Cortex of kidney (tissue), 1 donor: ENCODE data around the gene PNLIPRP3.
"Not testable (repeated sequence)": the region's sequence is repeated elsewhere in the genome, so short reads cannot be mapped to it uniquely, and the experiment has no call there.

Experiments
- DNase-seq: peaks from one replicate; lab custom pipeline; 2025; lab: John Stamatoyannopoulos, UW

PNLIPRP3 gene

GRCh38 chr10:116427671-116428070, at the start of gene PNLIPRP3:
Gene PNLIPRP3 (plus strand): TSS chr10:116427847. CDS start chr10:116428013, 166 bp downstream.
- DNase-seq, result no peak

GRCh38 chr10:116382290-116382689, 45.4 kb upstream of the PNLIPRP3 start:
- no peak for DNase-seq

- DNase-seq, result no peak
Observed at GRCh38 chr10:116385311-116385710, 42.3 kb upstream of the PNLIPRP3 start.

GRCh38 chr10:116385994-116386809, 41.4 kb upstream of the PNLIPRP3 start:
- no peak for DNase-seq

- DNase-seq, result not testable (repeated sequence)
Observed at GRCh38 chr10:116393246-116393831, 34.3 kb upstream of the PNLIPRP3 start.

- DNase-seq, result no peak
Observed at GRCh38 chr10:116395223-116395985, 32.2 kb upstream of the PNLIPRP3 start.

GRCh38 chr10:116398224-116398623, 29.4 kb upstream of the PNLIPRP3 start:
- DNase-seq, result no peak

- DNase-seq, result no peak
Observed at GRCh38 chr10:116402858-116403257, 24.8 kb upstream of the PNLIPRP3 start.

GRCh38 chr10:116403740-116404250, 23.9 kb upstream of the PNLIPRP3 start:
- no peak for DNase-seq

- no peak for DNase-seq
Observed at GRCh38 chr10:116408719-116409118, 18.9 kb upstream of the PNLIPRP3 start.

GRCh38 chr10:116410351-116410750, 17.3 kb upstream of the PNLIPRP3 start:
- DNase-seq, result no peak

- no peak for DNase-seq
Observed at GRCh38 chr10:116417821-116418220, 9.8 kb upstream of the PNLIPRP3 start.

- no peak for DNase-seq
Observed at GRCh38 chr10:116418389-116418788, 9.3 kb upstream of the PNLIPRP3 start.

GRCh38 chr10:116421815-116422214, 5.8 kb upstream of the PNLIPRP3 start:
- DNase-seq, result no peak

GRCh38 chr10:116429288-116429977, 1.8 kb downstream of the PNLIPRP3 start:
- no peak for DNase-seq

- DNase-seq, result no peak
Observed at GRCh38 chr10:116430288-116430687, 2.6 kb downstream of the PNLIPRP3 start.

- no peak for DNase-seq
Observed at GRCh38 chr10:116431598-116431997, 4.0 kb downstream of the PNLIPRP3 start.

GRCh38 chr10:116437076-116437692, 9.5 kb downstream of the PNLIPRP3 start:
- DNase-seq, result no peak

GRCh38 chr10:116440330-116441030, 12.8 kb downstream of the PNLIPRP3 start:
- DNase-seq, result no peak

GRCh38 chr10:116444527-116445142, 17.0 kb downstream of the PNLIPRP3 start:
- DNase-seq, result no peak
